ENCODE data around the gene SH2D5. TPM values are rescaled to one million over a fixed set of nuclear protein-coding genes. Genes with fewer than 3 reads are reported as not detected.

The SH2D5 gene
- total RNA-seq, 4 donors from 2014 or later = 0.55 TPM; not detected in 3

GRCh38 chr1:20701847-20702246 lies 30.7 kb downstream of the SH2D5 start:
- Histone ChIP-seq H3K4me3 (no peak overlapping the region), H3K9me3 (no peaks in the 10 kb centered on the region), H3K4me1 (peaks cover 3 to 5% of the 10 kb centered on the region in 2 donors), H3K27ac (no peak overlapping the region), H3K27me3 (no peaks in the 10 kb centered on the region), H3K36me3 (no peaks in the 10 kb centered on the region)
- no peak for TF ChIP-seq POLR2A (IDR thresholded peaks at IDR 0.05)
- no peak for TF ChIP-seq CTCF (IDR thresholded peaks at IDR 0.05)
- DNase-seq = no peak
- intact Hi-C loops (cut with DNase I; ENCODE audit: low total_unique reads) = no loop called here

GRCh38 chr1:20701446-20701845 lies 31.1 kb downstream of the SH2D5 start:
- intact Hi-C loops (cut with DNase I; ENCODE audit: low total_unique reads) = no loop called here
- Histone ChIP-seq H3K9me3 (no peaks in the 10 kb centered on the region), H3K27me3 (no peaks in the 10 kb centered on the region), H3K36me3 (no peaks in the 10 kb centered on the region), H3K27ac (no peak overlapping the region), H3K4me1 (peaks cover 3 to 5% of the 10 kb centered on the region in 2 donors), H3K4me3 (no peak overlapping the region)
- TF ChIP-seq POLR2A (IDR thresholded peaks at IDR 0.05) = no peak
- no peak for TF ChIP-seq CTCF (IDR thresholded peaks at IDR 0.05)
- no peak for DNase-seq

- peaks cover 3 to 5% of the 10 kb centered on the region in 2 donors for H3K4me1 ChIP-seq
These were observed 31.8 kb downstream of the SH2D5 start for GRCh38 chr1:20700636-20701215.

GRCh38 chr1:20699558-20699957 lies 32.9 kb downstream of the SH2D5 start:
- H3K36me3 ChIP-seq = no peaks in the 10 kb centered on the region
- no peaks in the 10 kb centered on the region for H3K27me3 ChIP-seq
- no peaks in the 10 kb centered on the region for H3K9me3 ChIP-seq
- intact Hi-C loops (cut with DNase I; ENCODE audit: low total_unique reads) = loop anchor here (5.0 kb wide), 1 partner anchor 498 kb away; no protein-coding TSS in a partner anchor
- TF ChIP-seq CTCF (IDR thresholded peaks at IDR 0.05) = no peak
- TF ChIP-seq POLR2A (IDR thresholded peaks at IDR 0.05) = no peak
- no peak for DNase-seq
- H3K4me3 ChIP-seq = no peak overlapping the region
- peaks cover 3 to 5% of the 10 kb centered on the region in 2 donors for H3K4me1 ChIP-seq
- H3K27ac ChIP-seq = no peak overlapping the region

More at GRCh38 chr1:20700636-20701215, 31.8 kb downstream of the SH2D5 start:
- Histone ChIP-seq H3K9me3 (no peaks in the 10 kb centered on the region), H3K36me3 (no peaks in the 10 kb centered on the region), H3K27ac (no peak overlapping the region), H3K4me3 (no peak overlapping the region), H3K27me3 (no peaks in the 10 kb centered on the region)
- TF ChIP-seq CTCF (IDR thresholded peaks at IDR 0.05) (no peak), POLR2A (IDR thresholded peaks at IDR 0.05) (no peak)
- intact Hi-C loops (cut with DNase I; ENCODE audit: low total_unique reads) = no loop called here
- no peak for DNase-seq

- H3K9me3 ChIP-seq = no peaks in the 10 kb centered on the region
- H3K27me3 ChIP-seq = no peaks in the 10 kb centered on the region
- intact Hi-C loops (cut with DNase I; ENCODE audit: low total_unique reads) = loop anchor here (5.0 kb wide), 1 partner anchor 499 kb away; no protein-coding TSS in a partner anchor
- DNase-seq = no peak
- no peak overlapping the region for H3K4me3 ChIP-seq
- H3K36me3 ChIP-seq = no peaks in the 10 kb centered on the region
- peak overlapping the region in 1 of 2 donors; percentile 95 for H3K27ac ChIP-seq
- peaks cover 3 to 5% of the 10 kb centered on the region in 2 donors for H3K4me1 ChIP-seq
- no peak for TF ChIP-seq POLR2A (IDR thresholded peaks at IDR 0.05)
- no peak for TF ChIP-seq CTCF (IDR thresholded peaks at IDR 0.05)
These were observed 34.1 kb downstream of the SH2D5 start for GRCh38 chr1:20698195-20698910.

Measured in uterus (tissue), 4 donors.